Measurements from ENCODE around the gene ARFGAP3. TPM values are rescaled to one million over a fixed set of nuclear protein-coding genes. Genes with fewer than 3 reads are reported as not detected.

ARFGAP3 gene
- 22.3 TPM for total RNA-seq
- long read RNA-seq, transcript ARFGAP3-201 (16 exons, 2,857 nt), result major isoform, 31 of 31 reads
- long read RNA-seq, partial matches to known transcripts, result 0 of 31 reads
- long read RNA-seq, other reads (novel, unspliced or antisense), result 0 of 31 reads

- intact Hi-C loops (cut with DNase I), result no loop called here
- ATAC-seq (peak; percentile 98), DNase-seq (ENCODE audit: missing footprints) (peak; percentile 97)
Observed at GRCh38 chr22:42856865-42857704, at the start of gene ARFGAP3. TSS of gene ARFGAP3 (minus strand) at chr22:42857273. CDS start at chr22:42857182, 91 bp downstream.

- ATAC-seq (peak; percentile 52), DNase-seq (ENCODE audit: missing footprints) (peak; percentile 83)
- intact Hi-C loops (cut with DNase I), result loop anchor here (2.0 to 5.0 kb wide), 2 partner anchors 25 to 102 kb away; no protein-coding TSS in a partner anchor
Observed at GRCh38 chr22:42905702-42906183, 48.7 kb upstream of the ARFGAP3 start.

GRCh38 chr22:42905217-42905616 lies 48.1 kb upstream of the ARFGAP3 start:
- intact Hi-C loops (cut with DNase I), result loop anchor here (5.0 kb wide), 1 partner anchor 102 kb away; no protein-coding TSS in a partner anchor
- DNase-seq (ENCODE audit: missing footprints) (no peak), ATAC-seq (no peak)

- intact Hi-C loops (cut with DNase I), result loop anchor here (5.0 kb wide), 1 partner anchor 58 kb away; no protein-coding TSS in a partner anchor
- DNase-seq (ENCODE audit: missing footprints) (no peak), ATAC-seq (no peak)
Observed at GRCh38 chr22:42904050-42904449, 47.0 kb upstream of the ARFGAP3 start.

- intact Hi-C loops (cut with DNase I), result loop anchor here (5.0 kb wide), 1 partner anchor 59 kb away; no protein-coding TSS in a partner anchor
- no peak for DNase-seq (ENCODE audit: missing footprints)
- no peak for ATAC-seq
Observed at GRCh38 chr22:42902875-42903510, 45.9 kb upstream of the ARFGAP3 start.

- peak; percentile 73 for ATAC-seq
- intact Hi-C loops (cut with DNase I), result loop anchor here (2.0 to 5.0 kb wide), 2 partner anchors 15 to 60 kb away; no protein-coding TSS in a partner anchor
- DNase-seq (ENCODE audit: missing footprints), result no peak
Observed at GRCh38 chr22:42901790-42902508, 44.9 kb upstream of the ARFGAP3 start.

GRCh38 chr22:42897960-42898359 lies 40.9 kb upstream of the ARFGAP3 start:
- DNase-seq (ENCODE audit: missing footprints) (no peak), ATAC-seq (no peak)
- intact Hi-C loops (cut with DNase I), result no loop called here

GRCh38 chr22:42895541-42895981 lies 38.5 kb upstream of the ARFGAP3 start:
- DNase-seq (ENCODE audit: missing footprints) (no peak), ATAC-seq (no peak)
- intact Hi-C loops (cut with DNase I), result no loop called here

- intact Hi-C loops (cut with DNase I), result no loop called here
- no peak for ATAC-seq
- no peak for DNase-seq (ENCODE audit: missing footprints)
Observed at GRCh38 chr22:42895087-42895486, 38.0 kb upstream of the ARFGAP3 start.

GRCh38 chr22:42893371-42894150 lies 36.5 kb upstream of the ARFGAP3 start:
- DNase-seq (ENCODE audit: missing footprints), result no peak
- intact Hi-C loops (cut with DNase I), result no loop called here
- ATAC-seq, result no peak

- no peak for DNase-seq (ENCODE audit: missing footprints)
- ATAC-seq, result peak; percentile 36
- intact Hi-C loops (cut with DNase I), result no loop called here
Observed at GRCh38 chr22:42892571-42893316, 35.7 kb upstream of the ARFGAP3 start.

- intact Hi-C loops (cut with DNase I), result no loop called here
- no peak for DNase-seq (ENCODE audit: missing footprints)
- ATAC-seq, result peak; percentile 4
Observed at GRCh38 chr22:42892156-42892555, 35.1 kb upstream of the ARFGAP3 start.

GRCh38 chr22:42891696-42892095 lies 34.6 kb upstream of the ARFGAP3 start:
- ATAC-seq (no peak), DNase-seq (ENCODE audit: missing footprints) (no peak)
- intact Hi-C loops (cut with DNase I), result no loop called here

GRCh38 chr22:42891008-42891407 lies 33.9 kb upstream of the ARFGAP3 start:
- intact Hi-C loops (cut with DNase I), result no loop called here
- DNase-seq (ENCODE audit: missing footprints) (no peak), ATAC-seq (no peak)

- ATAC-seq (peak; percentile 15), DNase-seq (ENCODE audit: missing footprints) (no peak)
- intact Hi-C loops (cut with DNase I), result no loop called here
Observed at GRCh38 chr22:42889304-42889703, 32.2 kb upstream of the ARFGAP3 start.

- ATAC-seq (no peak), DNase-seq (ENCODE audit: missing footprints) (no peak)
- intact Hi-C loops (cut with DNase I), result loop anchor here (2.0 kb wide), 1 partner anchor 13 kb away; no protein-coding TSS in a partner anchor
Observed at GRCh38 chr22:42887523-42888507, 30.7 kb upstream of the ARFGAP3 start.

Data from Right ventricle myocardium inferior (tissue), 1 donor.